Kidney epithelial cell (primary cell): ENCODE data around the gene STARD3. TPM values are rescaled to one million over a fixed set of nuclear protein-coding genes. Genes with fewer than 3 reads are reported as not detected.

ENCODE experiments used
- DNase-seq: peaks from one replicate; pipeline ENCODE4 v3.0.0-alpha.2; 2010; ENCODE audit warnings: low read depth
- H3K27me3 ChIP-seq: 2 replicates; pipeline ENCODE4 v1.6.0; 2011; ENCODE audit warnings: low read length; ENCODE audit not compliant: control insufficient read depth, insufficient read depth
- H3K36me3 ChIP-seq: 2 replicates; pipeline ENCODE4 v1.5.1; 2011; ENCODE audit warnings: low read length; ENCODE audit not compliant: control insufficient read depth, insufficient read depth
- H3K4me3 ChIP-seq: 2 replicates; pipeline ENCODE4 v1.5.1; 2011; ENCODE audit warnings: low read depth, mild to moderate bottlenecking, control low read depth, low read length
- total RNA-seq: library from RNA; depleted of rRNA; stranded (reverse); fragments of >200 nt; gene quantifications from 2 replicates; pipeline ENCODE4 v1.2.3, GENCODE V29; 2015
- TF ChIP-seq, protein P1 (sequence below): IDR thresholded peaks from 2 replicates; pipeline ENCODE4 v1.5.1; 2011; ENCODE audit warnings: mild to moderate bottlenecking, moderate library complexity, low read length, control low read depth, inconsistent platforms; ENCODE audit not compliant: insufficient read depth, poor library complexity, severe bottlenecking

The STARD3 gene
- total RNA-seq, 1 donor from 2014 or later: 52.6 TPM

DNA sequence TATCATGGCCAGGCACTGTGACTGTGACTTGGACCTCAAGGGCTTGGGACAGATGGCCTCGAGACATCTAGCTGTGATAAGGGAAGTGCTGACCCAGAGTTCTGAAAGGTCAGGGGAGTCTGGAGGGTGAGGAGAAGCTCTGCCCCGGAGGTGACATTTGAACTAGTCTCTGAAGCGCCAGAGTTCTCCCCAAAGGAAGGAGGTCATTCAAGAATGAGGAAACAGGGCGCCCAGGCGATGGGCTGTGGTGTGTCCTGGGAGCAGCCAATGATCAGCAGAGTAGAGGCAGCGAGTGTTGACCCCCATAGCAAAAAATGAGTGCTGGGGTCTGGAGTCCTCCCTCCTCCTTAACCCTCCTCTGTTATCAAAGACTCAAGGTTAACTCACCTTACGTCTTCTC lies 4.9 kb downstream of the STARD3 start:
- no peak for DNase-seq
- Histone ChIP-seq H3K4me3 (no peak overlapping the region), H3K36me3 (no peaks in the 10 kb centered on the region), H3K27me3 (no peaks in the 10 kb centered on the region)
- TF ChIP-seq, protein P1, sequence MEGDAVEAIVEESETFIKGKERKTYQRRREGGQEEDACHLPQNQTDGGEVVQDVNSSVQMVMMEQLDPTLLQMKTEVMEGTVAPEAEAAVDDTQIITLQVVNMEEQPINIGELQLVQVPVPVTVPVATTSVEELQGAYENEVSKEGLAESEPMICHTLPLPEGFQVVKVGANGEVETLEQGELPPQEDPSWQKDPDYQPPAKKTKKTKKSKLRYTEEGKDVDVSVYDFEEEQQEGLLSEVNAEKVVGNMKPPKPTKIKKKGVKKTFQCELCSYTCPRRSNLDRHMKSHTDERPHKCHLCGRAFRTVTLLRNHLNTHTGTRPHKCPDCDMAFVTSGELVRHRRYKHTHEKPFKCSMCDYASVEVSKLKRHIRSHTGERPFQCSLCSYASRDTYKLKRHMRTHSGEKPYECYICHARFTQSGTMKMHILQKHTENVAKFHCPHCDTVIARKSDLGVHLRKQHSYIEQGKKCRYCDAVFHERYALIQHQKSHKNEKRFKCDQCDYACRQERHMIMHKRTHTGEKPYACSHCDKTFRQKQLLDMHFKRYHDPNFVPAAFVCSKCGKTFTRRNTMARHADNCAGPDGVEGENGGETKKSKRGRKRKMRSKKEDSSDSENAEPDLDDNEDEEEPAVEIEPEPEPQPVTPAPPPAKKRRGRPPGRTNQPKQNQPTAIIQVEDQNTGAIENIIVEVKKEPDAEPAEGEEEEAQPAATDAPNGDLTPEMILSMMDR: no peak

GRCh38 chr17:39642291-39643074 lies 5.5 kb downstream of the STARD3 start:
- no peaks in the 10 kb centered on the region for H3K27me3 ChIP-seq
- no peaks in the 10 kb centered on the region for H3K36me3 ChIP-seq
- H3K4me3 ChIP-seq: no peak overlapping the region
- DNase-seq: no peak
- TF ChIP-seq, protein P1: no peak

GRCh38 chr17:39643271-39643670 lies 6.3 kb downstream of the STARD3 start:
- DNase-seq: no peak
- no peak overlapping the region for H3K4me3 ChIP-seq
- H3K36me3 ChIP-seq: no peaks in the 10 kb centered on the region
- TF ChIP-seq, protein P1: no peak
- no peaks in the 10 kb centered on the region for H3K27me3 ChIP-seq

GRCh38 chr17:39647256-39647655 lies 10.3 kb downstream of the STARD3 start:
- no peak overlapping the region for H3K4me3 ChIP-seq
- no peaks in the 10 kb centered on the region for H3K36me3 ChIP-seq
- TF ChIP-seq, protein P1: no peak
- H3K27me3 ChIP-seq: no peaks in the 10 kb centered on the region
- DNase-seq: no peak

- TF ChIP-seq, protein P1: no peak
- no peaks in the 10 kb centered on the region for H3K36me3 ChIP-seq
- H3K4me3 ChIP-seq: no peak overlapping the region
- H3K27me3 ChIP-seq: no peaks in the 10 kb centered on the region
- no peak for DNase-seq
Measured at GRCh38 chr17:39648616-39649366, 11.8 kb downstream of the STARD3 start.
